Right renal cortex interstitium (tissue), 3 donors: ENCODE results near the gene PRDX2. TPM values are rescaled to one million over a fixed set of nuclear protein-coding genes. Genes with fewer than 3 reads are reported as not detected.

ENCODE experiments used
- DNase-seq, 3 donors: peaks; one replicate each; pipeline ENCODE4 v3.0.0-alpha.2; 2013; ENCODE audit warnings: low read depth in 3 of 3, low spot score in 2 of 3
- polyA plus RNA-seq, 3 donors: library from polyadenylated mRNA; unstranded; fragments of 120-200 nt; gene quantifications; one replicate each; pipeline ENCODE4 v1.2.1, GENCODE V29; 2013; ENCODE audit not compliant: insufficient read length in 3 of 3

Gene PRDX2
- polyA plus RNA-seq, 3 donors = 286 to 323 (median 296) TPM

DNA sequence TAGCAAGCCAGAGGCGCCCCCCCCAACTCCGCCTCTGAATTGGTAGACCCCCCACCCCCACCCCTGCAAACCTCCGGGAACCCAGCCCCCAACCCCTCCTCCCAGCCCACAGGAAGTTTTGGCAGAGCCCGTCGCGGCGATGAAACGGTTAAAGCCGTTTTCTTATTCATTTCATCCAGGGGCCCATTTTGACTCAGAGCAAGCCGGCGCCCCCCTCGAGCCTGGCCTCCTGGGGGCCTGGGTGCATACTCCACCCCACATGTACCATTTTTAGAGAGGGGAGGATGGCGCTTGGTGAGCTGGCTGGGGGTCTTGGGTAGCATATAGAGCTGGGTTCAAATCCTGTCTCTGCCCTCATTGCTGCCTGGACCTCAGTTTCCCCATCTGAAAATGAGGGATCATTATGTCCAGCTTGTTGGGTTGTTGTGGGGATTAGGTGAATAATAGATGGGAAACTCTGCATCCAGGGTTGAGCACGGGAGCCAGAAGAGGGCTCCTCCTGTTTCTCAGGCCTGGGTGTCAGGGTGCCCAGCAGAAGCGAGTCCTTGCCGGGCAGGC is 18.2 kb downstream of the PRDX2 start:
- DNase-seq = no peak

DNA sequence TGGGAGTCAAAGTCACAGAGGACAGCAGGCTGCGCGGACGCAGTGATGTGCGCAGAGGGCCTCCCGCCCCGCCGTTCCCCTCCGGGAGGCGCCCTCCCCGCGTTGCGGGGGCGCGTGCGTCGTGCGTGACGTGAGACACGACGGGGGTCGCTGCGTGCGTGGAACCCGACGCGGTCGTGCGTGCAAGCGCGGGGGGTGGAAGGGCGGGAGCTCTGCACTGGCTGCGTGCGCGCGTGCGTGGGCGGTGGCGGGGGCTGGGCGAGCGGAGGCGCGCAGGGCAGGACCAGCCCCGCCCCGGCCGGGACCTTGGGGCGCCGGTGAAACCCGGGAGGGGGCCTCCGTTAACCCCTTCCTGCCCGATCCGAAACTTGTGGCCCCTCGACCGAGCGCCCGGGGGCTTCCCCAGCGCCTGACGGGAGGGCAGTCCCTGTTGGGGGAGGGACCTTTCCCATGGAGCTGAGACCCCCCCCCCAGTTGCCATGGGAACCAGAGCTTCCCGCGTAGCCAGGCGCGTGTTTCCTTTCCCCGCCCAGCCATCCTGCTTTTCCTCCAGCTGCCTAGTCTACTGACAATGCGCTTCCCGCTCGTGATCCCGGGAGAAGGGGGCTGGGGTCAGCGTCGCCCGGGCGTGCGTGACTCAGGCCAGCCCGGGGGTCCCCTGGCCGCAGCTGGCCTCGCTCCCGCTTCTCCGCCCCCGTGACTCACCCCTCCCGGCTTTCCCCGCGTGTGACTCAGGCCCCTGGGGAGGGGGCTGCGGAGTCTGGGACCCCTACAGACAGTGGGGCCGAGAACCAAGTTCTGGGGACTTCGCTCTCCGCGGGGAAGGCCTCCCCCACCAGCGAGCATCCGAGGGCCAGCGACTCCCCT is 18.9 kb downstream of the PRDX2 start:
- DNase-seq = no peak

DNA sequence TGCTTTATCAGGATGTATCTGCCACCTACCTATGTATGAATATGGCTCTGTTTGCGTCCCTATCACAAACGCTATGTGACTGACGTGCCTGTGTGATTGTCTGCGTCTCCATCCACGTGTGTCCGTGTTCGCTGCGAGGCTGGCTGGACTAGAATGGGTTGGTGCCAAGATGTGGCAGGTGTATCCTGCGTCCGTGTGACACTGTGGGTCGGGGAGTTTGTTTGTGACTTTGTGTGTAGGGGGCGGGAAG is 19.5 kb downstream of the PRDX2 start:
- DNase-seq = no peak

DNA sequence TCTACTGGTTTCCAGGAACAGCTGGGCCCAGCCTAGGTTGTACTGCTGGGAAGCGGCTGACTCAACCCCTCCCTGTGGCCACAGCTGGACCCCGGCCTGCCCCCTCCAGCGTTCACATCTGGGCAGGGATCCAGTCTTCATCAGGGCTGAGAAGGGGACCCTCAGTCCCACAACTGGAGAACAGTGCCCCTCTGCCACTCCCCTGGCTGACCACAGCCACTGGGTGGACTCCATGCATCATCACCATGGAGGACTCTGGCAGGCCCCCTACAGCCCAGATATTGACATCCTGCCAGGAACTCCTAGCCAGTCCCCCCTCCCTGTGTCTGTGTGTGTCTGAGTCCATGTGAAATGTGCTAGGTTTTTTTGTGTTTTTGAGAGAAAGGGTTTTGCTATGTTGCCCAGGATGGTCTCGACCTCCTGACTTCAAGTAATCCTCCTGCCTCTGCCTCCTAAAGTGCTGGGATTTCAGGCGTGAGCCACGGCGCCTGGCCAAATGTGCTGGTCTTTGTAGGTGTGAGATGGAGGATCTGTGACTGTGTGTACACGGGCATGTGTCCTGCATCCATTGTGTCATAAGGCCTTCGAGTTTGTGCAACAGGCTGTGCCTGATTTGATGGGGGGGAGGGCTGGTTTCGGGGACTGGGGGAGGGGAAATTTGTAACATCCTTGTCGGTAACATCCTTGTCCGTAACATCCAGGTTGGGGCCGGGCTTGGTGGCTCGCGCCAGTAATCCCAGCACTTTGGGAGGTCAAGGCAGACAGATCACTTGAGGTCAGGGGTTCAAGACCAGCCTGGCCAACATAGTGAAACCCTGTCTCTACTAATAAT is 22.2 kb downstream of the PRDX2 start:
- DNase-seq = no peak

DNA sequence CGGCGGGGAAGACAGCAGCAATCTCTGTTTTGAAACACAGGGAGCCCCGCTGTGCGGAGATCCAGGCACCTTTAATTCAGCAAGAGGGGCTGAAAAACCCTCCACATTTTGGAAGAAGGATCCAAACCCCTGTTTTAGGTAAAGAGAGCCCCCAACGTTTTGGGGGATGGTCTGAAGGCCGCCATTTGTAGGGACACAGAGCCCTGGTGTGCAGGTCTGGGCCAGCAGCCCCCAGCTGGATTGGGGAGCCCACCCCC is 22.8 kb downstream of the PRDX2 start:
- no peak for DNase-seq

DNA sequence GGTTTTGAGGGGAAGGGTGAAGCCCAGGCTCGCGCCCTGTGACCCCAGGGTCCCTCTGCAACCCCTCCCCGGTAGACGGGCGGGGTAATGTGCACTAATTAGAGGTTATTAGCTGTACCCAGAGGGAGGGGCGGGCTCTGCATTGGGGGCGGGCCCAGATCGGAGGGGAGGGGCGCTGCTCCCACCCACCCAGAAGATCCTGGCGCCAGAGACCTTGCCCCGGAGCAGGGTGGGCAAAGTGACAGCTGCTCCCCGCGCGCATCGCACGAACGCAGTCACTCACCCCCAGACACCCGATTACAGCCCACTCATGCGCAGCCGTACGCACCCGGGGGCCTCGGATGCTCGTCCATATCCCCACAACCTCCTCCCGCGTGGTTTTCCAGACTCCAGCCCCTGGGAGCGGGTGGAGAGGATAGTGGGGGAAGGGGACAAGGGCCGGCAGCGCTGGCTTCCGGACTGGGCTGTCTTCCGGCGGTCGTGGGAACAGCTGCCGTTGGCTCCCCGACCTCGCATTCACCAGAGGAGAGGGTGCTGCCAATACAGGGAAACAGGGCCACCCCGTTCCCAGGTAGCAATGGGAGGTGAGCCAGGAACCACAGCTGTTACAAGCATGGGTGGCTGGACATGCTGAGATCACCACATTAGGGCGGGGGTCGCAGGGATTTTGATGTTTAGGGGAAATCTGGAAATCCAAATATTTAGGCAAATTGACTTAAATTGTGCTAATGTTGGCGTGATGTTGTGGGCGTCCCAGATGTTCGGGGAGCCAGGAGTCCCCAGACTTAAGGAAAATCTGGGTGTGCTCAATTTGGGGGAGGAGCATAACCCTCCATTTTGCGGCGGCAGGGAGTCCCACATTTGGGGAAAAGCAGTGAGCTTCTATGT is 23.3 kb downstream of the PRDX2 start:
- DNase-seq = no peak

DNA sequence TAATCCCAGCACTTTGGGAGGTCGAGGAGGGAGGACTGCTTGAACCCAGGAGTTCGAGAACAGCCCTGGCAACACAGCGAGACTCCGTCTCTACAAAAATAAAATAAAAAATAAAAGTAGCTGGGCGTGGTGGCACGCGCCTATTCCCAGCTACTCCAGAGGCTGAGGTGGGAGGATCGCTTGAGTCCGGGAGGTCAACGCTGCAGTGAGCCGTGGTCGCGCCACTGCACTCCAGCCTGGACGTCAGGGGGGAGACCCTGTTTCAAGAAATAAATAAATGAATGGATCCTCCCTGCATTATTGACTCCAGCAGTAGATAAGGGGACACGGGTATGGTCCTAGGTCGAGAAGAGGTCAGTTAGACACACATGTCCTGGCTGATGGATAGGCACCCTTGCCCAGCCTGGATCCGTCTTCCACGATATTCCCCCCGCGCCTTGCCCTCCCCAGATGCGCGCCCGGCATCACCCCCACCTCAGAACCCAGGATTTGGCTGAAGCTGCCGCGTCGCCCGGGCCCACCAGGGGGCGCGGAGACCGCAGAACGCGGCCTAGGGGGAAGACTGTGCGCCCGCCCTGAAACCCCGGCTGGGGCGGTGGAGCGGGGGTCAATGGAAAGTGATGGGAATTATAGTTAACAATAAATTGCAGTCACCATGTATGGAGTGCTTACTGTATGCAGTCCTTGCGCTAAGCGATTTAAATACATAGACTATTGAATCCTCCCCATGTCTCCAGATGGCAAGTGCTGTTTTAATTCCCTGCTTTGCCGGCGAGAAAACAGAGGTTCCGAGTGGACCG is 24.2 kb downstream of the PRDX2 start:
- DNase-seq = no peak

DNA sequence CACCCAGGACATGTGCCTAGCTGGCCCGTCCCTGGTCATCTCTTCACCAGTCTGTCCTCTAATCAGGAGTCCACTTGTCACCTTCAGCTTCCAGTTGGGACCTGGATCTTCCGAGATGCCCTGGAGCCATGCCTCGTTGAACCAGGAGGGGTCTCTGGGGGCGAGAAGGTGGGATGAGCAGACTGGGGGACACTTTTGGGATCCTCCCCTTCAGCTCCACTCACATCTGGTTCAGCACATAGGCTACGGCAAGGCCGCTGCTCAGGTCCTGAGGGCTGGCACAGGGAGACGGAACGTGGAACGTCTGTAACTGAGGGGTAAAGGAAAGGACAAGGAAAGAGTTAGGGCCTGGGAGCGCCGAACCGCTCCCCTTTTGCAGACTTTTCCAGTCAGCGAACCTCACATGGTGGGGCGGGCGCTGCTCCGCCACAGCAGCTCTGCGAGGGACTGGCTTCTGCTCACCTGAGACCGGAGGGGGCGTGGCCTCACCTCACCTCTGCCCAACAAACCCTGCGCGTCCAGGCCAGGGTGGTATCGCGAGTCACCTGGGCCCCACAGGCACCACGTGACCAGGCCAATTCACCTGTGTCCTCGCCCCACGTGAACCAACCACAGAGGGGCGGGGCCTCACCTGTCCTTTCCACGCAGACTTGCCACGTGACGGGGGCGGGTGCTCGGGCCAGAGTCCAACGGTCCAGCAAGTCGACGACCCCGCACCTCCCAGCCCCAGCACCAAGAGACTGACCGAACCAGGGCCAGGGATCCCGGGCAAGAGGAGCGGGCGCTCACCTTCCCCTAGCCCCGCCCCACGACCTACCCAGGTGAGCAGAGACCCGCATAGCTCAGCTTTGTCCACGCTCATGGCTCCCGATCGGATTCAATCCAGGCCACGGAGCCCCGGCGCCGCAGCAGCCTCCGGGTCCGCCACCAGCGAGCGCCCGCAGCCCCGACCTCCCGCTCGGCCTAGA is 26.7 kb downstream of the PRDX2 start, which contains the start of gene HOOK2:
HOOK2 (minus strand) TSS at position 965 of the 968 bp plus-strand sequence; CDS start at position 862, 103 bp downstream.
- no peak for DNase-seq

DNA sequence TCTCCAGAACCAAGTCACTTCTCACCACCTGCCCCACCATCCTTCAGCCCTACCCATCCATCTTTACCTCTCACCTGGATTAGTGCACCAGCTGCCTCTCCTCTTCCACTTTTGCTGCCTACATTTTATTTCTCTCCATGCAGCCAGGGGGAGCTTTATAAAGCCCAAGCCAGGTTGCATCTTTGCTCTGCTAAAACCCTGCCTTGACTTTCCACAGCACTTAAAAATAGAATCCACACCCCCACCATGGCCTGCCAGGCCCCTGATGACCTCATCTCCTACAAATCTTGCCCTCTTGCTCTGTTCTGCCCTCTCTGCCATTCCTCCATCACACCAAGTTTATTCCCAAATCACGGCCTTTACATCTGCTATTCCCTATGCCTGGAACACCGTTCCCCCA is 28.0 kb downstream of the PRDX2 start:
- DNase-seq = no peak

DNA sequence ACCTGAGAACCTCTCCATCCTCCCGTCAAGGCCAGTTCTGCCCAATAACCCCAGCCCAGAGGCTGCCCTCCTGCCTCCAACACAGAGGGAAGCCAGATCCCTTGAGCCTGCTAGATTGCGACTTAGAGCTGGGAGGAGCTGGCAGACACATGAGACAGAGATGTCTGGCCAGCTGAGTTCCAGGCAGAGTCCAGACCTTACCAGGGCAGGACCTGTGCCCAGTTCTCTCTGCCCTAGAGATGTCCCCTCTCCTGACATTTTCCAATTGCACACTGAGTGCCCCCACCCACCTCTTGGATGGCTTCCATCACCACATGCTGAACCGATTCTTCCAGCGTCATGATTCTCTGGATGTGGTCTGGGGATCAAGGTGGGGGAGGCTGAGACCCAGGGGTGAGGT is 29.3 kb downstream of the PRDX2 start:
- DNase-seq = no peak

DNA sequence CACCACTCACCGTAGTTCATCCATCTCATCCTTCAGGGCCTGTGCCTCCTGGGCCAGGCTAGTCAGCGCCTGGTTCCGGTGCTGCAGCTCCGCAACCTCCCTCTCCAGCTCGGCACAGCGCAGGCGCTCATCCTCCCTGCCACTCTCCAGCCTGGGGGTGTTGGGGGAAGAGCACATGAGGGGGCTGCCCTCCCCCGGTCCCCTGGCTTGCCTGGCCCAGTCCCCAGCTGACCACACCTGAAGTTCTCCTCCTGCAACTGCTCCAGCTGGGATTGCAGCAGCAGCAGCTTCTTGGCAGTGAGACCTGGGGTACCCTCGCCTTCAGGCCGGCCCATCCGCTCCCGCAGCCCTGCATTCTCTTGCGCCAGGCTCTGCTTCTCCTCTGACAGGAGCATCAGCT is 30.7 kb downstream of the PRDX2 start:
- DNase-seq = no peak

DNA sequence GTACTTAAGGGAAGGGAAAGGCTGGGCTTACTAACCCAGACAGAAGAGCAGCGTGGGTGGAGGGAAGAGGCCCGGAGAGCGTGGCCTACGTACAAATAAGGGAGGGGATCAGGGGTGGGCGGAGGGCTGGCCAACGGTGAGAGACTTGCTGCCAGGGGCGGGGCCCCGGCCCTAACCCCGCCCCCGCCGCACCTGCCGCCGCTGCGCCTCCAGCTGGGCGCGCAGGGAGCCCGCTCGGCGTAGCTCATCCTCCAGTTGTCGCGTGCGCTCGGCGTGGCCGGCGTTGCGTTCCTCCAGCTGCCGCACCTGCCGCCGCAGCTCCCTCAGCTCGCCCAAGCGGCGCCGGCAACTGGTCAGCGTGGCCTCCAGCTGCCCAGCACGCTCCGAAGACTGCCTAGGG is 31.9 kb downstream of the PRDX2 start:
- no peak for DNase-seq

DNA sequence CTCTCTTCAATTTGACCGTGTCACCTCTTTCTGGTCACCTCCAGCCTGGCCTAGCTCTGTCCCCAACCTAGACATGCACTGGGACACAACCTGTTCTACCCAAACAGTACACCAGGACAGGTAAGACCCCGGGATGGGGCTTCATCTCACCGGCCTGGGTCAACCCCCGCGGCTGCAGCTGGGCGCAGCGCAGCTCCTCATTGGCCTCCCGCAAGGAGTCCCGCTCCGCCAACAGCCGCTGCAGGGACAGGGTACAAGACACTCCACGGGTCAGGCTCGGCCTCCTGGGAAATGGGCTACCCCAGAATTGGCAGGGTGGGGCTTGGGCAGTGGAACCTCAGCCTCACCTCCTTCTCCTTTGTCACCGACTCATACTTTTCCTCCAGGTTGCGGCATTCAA is 33.9 kb downstream of the PRDX2 start:
- no peak for DNase-seq

DNA sequence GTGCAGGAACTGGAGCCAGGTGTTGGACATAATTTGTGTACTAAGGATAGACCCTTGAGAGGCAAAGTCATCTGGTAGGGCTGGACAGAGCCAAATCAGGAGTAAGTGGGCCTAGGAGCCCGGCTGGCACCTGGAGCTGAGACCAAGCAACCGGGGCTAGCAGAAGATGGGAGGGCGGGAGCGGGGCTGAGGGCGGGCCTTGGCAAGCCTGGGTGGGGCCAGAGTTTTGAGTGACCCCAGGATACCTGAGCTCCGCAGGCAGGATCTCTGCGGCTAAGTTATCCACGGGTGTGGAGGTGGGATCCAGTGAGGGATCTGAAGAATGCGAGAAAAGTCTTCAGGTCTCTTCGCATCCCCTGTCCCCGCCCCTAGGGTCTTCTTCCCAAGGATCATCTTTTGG is 34.5 kb downstream of the PRDX2 start:
- no peak for DNase-seq

DNA sequence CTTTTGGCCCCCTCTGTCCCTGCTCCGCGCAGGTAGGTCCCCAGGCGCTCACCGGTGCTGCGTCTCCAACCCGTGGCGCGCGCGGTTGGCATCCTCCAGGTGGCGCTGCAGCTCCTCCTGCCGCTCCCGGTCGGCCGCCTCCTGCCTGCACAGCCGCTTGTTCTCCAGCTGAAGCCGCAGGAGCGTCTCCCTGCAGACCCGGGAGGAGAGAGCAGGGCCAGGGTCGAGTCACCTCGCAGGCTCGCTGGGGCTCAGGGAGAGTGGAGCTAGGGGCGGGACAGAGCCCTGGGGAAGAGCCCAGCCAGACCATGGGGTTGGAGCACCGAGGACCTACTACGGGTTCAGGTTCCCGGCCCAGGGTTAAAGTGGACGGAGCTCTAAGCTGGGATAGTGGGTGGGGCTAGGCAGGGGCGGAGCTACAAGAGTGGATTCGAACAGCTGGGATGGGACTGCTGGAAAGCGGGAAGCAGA is 35.5 kb downstream of the PRDX2 start:
- DNase-seq = no peak

DNA sequence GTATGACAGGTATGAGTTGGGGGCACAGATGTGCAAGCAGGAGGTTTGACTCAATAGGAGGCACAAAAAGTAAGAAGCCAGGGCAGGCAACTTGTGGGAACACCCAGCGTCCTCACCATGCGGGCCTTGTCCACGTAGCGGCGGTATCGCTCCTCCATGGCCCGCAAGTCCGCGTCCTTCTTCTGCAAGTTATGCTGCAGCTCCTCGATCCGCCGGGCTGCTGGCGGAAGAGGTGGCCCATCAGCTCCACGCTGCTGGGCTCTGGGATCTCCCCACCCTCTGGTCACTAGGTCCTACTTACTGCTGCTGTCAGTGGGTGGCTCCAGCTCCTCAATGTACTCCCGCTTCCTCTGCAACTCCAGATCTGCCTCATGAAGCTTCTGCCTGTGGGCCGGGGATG is 36.9 kb downstream of the PRDX2 start:
- no peak for DNase-seq

DNA sequence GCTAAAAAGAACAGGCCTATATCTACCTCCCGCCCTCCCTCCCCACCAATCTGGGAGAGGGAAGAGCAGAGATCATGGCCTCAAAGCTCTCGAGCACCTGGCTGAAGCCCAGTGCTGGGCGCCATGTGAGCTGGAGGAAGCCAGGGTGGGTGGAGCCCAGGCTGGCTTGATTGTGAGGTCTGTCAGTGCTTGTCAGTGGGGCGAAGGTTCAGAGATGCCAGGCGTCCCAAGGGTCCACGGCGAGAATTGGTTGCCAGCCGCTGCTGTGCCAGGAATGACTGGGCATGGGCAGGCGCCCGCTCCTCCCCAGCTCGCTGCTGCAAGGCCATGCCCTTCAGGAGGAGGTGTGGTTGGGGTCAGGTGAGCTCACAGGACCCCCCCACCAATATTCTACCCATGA is 38.5 kb downstream of the PRDX2 start:
- DNase-seq = no peak

DNA sequence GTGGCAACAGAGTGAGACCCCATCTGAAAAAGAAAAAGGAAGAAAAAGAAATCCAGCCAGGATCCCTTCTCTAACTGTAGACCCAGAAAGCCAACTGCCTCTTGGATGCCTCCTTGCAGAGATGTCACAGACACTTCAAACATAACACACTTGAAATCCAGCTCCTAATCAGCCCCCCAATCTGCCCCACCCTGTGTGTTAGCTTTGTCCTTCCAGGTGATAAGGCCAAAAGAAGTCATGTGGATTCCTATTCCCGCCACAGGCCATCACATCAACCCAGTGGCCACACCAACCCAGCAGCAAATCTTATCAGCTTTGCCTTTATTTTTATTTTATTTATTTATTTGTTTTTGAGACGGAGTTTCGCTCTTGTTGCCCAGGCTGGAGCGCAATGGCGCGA is 41.9 kb downstream of the PRDX2 start:
- DNase-seq = no peak
